ENCODE results near the gene PXDC1.

- TF ChIP-seq CTCF (IDR thresholded peaks at IDR 0.05 in 4 of 5, conservative IDR thresholded peaks at IDR 0.05 in 1 of 5) = no peak
- no peak for TF ChIP-seq POLR2A (IDR thresholded peaks at IDR 0.05)
Observed at GRCh38 chr6:3785745-3786098, 34.2 kb upstream of the PXDC1 start.

Data from gastrocnemius medialis (tissue), 4 donors.